HepG2 (cell line): ENCODE measurements around the gene ANKRD35. TPM values are rescaled to one million over a fixed set of nuclear protein-coding genes. Genes with fewer than 3 reads are reported as not detected.

Experiments used
- CBX2 ChIP-seq, 2 experiments: fragments of 200-600 bp in 1 of 2; sonication (generic); formaldehyde crosslinking in 1 of 2; IDR thresholded peaks; 2 replicates each; pipeline versions ENCODE4 v1.7.0 to v1.8.1; 2018 to 2022; ENCODE audit warnings: low read depth in 2 of 2, low read length in 1 of 2, mild to moderate bottlenecking in 1 of 2, missing genetic modification reagents in 1 of 2
- CBX5 ChIP-seq: sonication (generic); formaldehyde crosslinking; IDR thresholded peaks from 2 replicates; pipeline ENCODE4 v1.4.0; 2020; ENCODE audit warnings: missing genetic modification reagents, borderline replicate concordance
- CHD4 ChIP-seq: fragments of 200-600 bp; sonication (generic); IDR thresholded peaks from 2 replicates; pipeline ENCODE4 v1.7.0; 2017; ENCODE audit warnings: mild to moderate bottlenecking, low read length, borderline replicate concordance
- FOXA3 ChIP-seq: IDR thresholded peaks from 2 replicates; pipeline ENCODE4 v1.6.1; 2016; ENCODE audit warnings: missing genetic modification reagents, missing compliant biosample characterization
- HNF4A ChIP-seq: sonication (generic); formaldehyde crosslinking; IDR thresholded peaks from 2 replicates; pipeline ENCODE4 v1.4.0; 2020; ENCODE audit warnings: missing genetic modification reagents
- KAT8 ChIP-seq: IDR thresholded peaks from 2 replicates; pipeline ENCODE4 v1.6.1; 2016; ENCODE audit warnings: missing genetic modification reagents, missing compliant biosample characterization
- KLF11 ChIP-seq: IDR thresholded peaks from 2 replicates; pipeline ENCODE4 v1.6.1; 2016; ENCODE audit warnings: missing compliant biosample characterization
- NFE2L1 ChIP-seq: sonication (generic); formaldehyde crosslinking; IDR thresholded peaks from 2 replicates; pipeline ENCODE4 v1.4.0; 2020; ENCODE audit warnings: missing genetic modification reagents, mild to moderate bottlenecking, borderline replicate concordance
- NR2F1 ChIP-seq, 2 experiments: fragments of 450-650 bp in 1 of 2; formaldehyde crosslinking in 1 of 2; IDR thresholded peaks; 2 replicates each; pipeline versions ENCODE4 v1.5.0 to v1.6.1; 2016 to 2020; ENCODE audit warnings: mild to moderate bottlenecking in 1 of 2, missing compliant biosample characterization in 1 of 2, missing genetic modification reagents in 1 of 2, moderate library complexity in 1 of 2
- SKIL ChIP-seq: sonication (generic); formaldehyde crosslinking; IDR thresholded peaks from 2 replicates; pipeline ENCODE4 v1.8.0; 2022; ENCODE audit warnings: missing genetic modification reagents, mild to moderate bottlenecking, moderate library complexity, borderline replicate concordance
- SMC3 ChIP-seq: IDR thresholded peaks from 2 replicates; pipeline ENCODE4 v1.6.1; 2011; ENCODE audit warnings: low read length, improper control_type of control experiment
- TSC22D2 ChIP-seq: sonication (generic); formaldehyde crosslinking; IDR thresholded peaks from 2 replicates; pipeline ENCODE4 v1.5.1; 2020; ENCODE audit warnings: missing genetic modification reagents, mild to moderate bottlenecking, borderline replicate concordance
- ZNF12 ChIP-seq: sonication (generic); formaldehyde crosslinking; IDR thresholded peaks from 2 replicates; pipeline ENCODE4 v1.5.0; 2020; ENCODE audit warnings: missing genetic modification reagents
- ZNF138 ChIP-seq: sonication (generic); formaldehyde crosslinking; IDR thresholded peaks from 2 replicates; pipeline ENCODE4 v1.5.0; 2020; ENCODE audit warnings: mild to moderate bottlenecking, low read depth, missing genetic modification reagents
- ZNF180 ChIP-seq: sonication (generic); formaldehyde crosslinking; IDR thresholded peaks from 2 replicates; pipeline ENCODE4 v1.4.0; 2020; ENCODE audit warnings: low read depth, missing genetic modification reagents, borderline replicate concordance
- ZNF34 ChIP-seq: sonication (generic); formaldehyde crosslinking; IDR thresholded peaks from 2 replicates; pipeline ENCODE4 v1.4.0; 2020; ENCODE audit warnings: mild to moderate bottlenecking, missing genetic modification reagents, borderline replicate concordance
- ZNF468 ChIP-seq: sonication (generic); formaldehyde crosslinking; IDR thresholded peaks from 2 replicates; pipeline ENCODE4 v1.8.0; 2022; ENCODE audit warnings: mild to moderate bottlenecking, moderate library complexity, missing genetic modification reagents
- ZNF496 ChIP-seq: sonication (generic); formaldehyde crosslinking; IDR thresholded peaks from 2 replicates; pipeline ENCODE4 v1.8.1; 2023; ENCODE audit warnings: mild to moderate bottlenecking, moderate library complexity, missing genetic modification reagents; ENCODE audit not compliant: insufficient replicate concordance
- ZNF703 ChIP-seq: sonication (generic); formaldehyde crosslinking; IDR thresholded peaks from 2 replicates; pipeline ENCODE4 v1.5.1; 2020; ENCODE audit warnings: missing genetic modification reagents, mild to moderate bottlenecking, moderate library complexity, borderline replicate concordance
- ZNF737 ChIP-seq: sonication (generic); formaldehyde crosslinking; IDR thresholded peaks from 2 replicates; pipeline ENCODE4 v1.5.0; 2020; ENCODE audit warnings: missing genetic modification reagents, mild to moderate bottlenecking, borderline replicate concordance
- ZNF775 ChIP-seq: sonication (generic); formaldehyde crosslinking; IDR thresholded peaks from 2 replicates; pipeline ENCODE4 v1.4.0; 2020; ENCODE audit warnings: missing genetic modification reagents, mild to moderate bottlenecking, moderate library complexity, borderline replicate concordance
- polyA plus RNA-seq, 8 experiments: library from polyadenylated mRNA; depleted of rRNA in 3 of 8; stranded (reverse) in 7 of 8; unstranded in 1 of 8; fragments of >200 nt; fragmentation: Illumina TruSeq in 4 of 8; extraction: Trizol in 4 of 8; gene quantifications; 2 replicates each; pipeline versions ENCODE4 v1.2.1 to v1.2.3, GENCODE V29; 2011 to 2016; ENCODE audit warnings: low read depth in 4 of 8, missing spikeins in 1 of 8, mixed read lengths in 1 of 8; ENCODE audit not compliant: insufficient read depth in 1 of 8
- total RNA-seq, 5 experiments: library from RNA; depleted of rRNA; stranded (reverse); fragments of >200 nt; fragmentation: Illumina TruSeq; extraction: Trizol; gene quantifications; 2 replicates each; pipeline ENCODE4 v1.2.3, GENCODE V29; 2016; ENCODE audit warnings: low read depth in 1 of 5
- TF ChIP-seq, protein P1 (sequence below): sonication (generic); formaldehyde crosslinking; IDR thresholded peaks from 2 replicates; pipeline ENCODE4 v1.4.0; 2020; ENCODE audit warnings: missing genetic modification reagents
- TF ChIP-seq, protein P2 (sequence below): sonication (generic); formaldehyde crosslinking; IDR thresholded peaks from 2 replicates; pipeline ENCODE4 v1.4.0; 2020; ENCODE audit warnings: mild to moderate bottlenecking, missing genetic modification reagents
- TF ChIP-seq, protein P3 (sequence below): IDR thresholded peaks from 2 replicates; pipeline ENCODE4 v1.6.1; 2016; ENCODE audit warnings: low read depth, control low read depth

ANKRD35 gene
- total and polyA plus RNA-seq, 2 of the 13 experiments (the other 11 are each of a cell fraction or from before 2014, with no cell fraction given) = 0.02 TPM; not detected in 1

DNA sequence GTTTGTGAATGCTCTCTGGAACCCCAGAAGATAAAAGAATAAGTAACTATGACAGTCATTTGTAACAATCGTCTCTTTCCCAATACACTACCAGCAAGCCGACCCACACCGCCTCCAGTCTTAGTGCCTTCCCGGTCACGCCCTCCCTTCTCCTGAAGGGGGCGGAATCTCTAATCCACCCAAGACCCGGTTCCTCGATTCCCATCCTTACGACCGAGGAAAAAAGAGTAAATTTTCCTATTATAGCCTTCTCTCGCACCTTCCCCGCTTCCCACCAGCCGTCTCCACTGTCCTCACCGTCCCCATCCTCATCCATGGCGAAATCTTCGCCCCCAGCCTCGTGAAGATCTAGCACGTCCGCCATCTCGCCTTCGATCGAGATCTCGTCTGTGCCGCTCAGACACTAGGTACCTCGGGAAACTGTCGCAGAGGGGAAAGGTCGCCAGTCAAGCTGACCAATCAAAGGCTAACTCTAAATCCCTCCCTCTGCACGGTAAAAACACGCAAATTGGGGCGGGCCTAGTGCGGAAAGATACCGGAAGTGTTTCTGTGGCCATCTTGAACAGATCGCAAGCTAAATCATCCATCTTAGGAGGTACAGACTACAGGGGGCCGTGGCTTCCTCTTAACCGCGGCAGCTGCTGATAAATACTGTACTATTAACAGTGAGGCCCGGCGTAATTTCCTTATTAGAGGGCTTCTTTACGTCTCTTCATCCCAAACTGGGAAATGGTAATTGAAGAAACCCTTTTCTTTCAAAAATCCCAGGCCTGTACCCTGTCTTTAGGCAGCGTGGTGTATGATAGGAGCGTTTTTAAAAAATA lies 41.6 kb upstream of the ANKRD35 start, which contains the start of gene RBM8A (continued):
- TF ChIP-seq ZNF775 = no peak
- no peak; the same call in 1 of the 2 replicates for TF ChIP-seq TSC22D2
- TF ChIP-seq KAT8 (CRISPR knock-in tag) = peak; percentile 98
- TF ChIP-seq ZNF12 (CRISPR knock-in tag) = no peak
- 0 out of 2 replicates have a peak, but pooled peaks have one; percentile 24 for TF ChIP-seq SKIL (CRISPR knock-in tag)
- TF ChIP-seq ZNF468 (CRISPR knock-in tag) = no peak
- no peak for TF ChIP-seq CBX2 (IDR thresholded peaks at IDR 0.05; ENCODE audit: low read depth, low read length)
- no peak for TF ChIP-seq CBX2 (CRISPR knock-in tag; IDR thresholded peaks at IDR 0.05; ENCODE audit: low read depth)
- no peak for TF ChIP-seq ZNF496
- TF ChIP-seq, protein P1, sequence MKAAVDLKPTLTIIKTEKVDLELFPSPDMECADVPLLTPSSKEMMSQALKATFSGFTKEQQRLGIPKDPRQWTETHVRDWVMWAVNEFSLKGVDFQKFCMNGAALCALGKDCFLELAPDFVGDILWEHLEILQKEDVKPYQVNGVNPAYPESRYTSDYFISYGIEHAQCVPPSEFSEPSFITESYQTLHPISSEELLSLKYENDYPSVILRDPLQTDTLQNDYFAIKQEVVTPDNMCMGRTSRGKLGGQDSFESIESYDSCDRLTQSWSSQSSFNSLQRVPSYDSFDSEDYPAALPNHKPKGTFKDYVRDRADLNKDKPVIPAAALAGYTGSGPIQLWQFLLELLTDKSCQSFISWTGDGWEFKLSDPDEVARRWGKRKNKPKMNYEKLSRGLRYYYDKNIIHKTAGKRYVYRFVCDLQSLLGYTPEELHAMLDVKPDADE = no peak
- TF ChIP-seq ZNF34 (CRISPR knock-in tag) = no peak
- TF ChIP-seq CHD4 = no peak
- no peak; the same call in 1 of the 2 replicates for TF ChIP-seq FOXA3 (CRISPR knock-in tag)
- no peak for TF ChIP-seq ZNF180 (CRISPR knock-in tag)
- TF ChIP-seq SMC3 = no peak
- no peak for TF ChIP-seq NFE2L1 (CRISPR knock-in tag)
- peak in 1 of 2 experiments; percentile 6; a peak in 1 of 4 replicates for TF ChIP-seq NR2F1 (CRISPR knock-in tag; IDR thresholded peaks at IDR 0.05)
- peak; percentile 48; the same call in 1 of the 2 replicates for TF ChIP-seq CBX5 (CRISPR knock-in tag)
- TF ChIP-seq, protein P2, sequence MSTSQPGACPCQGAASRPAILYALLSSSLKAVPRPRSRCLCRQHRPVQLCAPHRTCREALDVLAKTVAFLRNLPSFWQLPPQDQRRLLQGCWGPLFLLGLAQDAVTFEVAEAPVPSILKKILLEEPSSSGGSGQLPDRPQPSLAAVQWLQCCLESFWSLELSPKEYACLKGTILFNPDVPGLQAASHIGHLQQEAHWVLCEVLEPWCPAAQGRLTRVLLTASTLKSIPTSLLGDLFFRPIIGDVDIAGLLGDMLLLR (CRISPR knock-in tag) = peak; percentile 85
- TF ChIP-seq HNF4A (CRISPR knock-in tag) = peak; percentile 19; the same call in 1 of the 2 replicates
- no peak for TF ChIP-seq KLF11 (CRISPR knock-in tag)
- TF ChIP-seq, protein P3, sequence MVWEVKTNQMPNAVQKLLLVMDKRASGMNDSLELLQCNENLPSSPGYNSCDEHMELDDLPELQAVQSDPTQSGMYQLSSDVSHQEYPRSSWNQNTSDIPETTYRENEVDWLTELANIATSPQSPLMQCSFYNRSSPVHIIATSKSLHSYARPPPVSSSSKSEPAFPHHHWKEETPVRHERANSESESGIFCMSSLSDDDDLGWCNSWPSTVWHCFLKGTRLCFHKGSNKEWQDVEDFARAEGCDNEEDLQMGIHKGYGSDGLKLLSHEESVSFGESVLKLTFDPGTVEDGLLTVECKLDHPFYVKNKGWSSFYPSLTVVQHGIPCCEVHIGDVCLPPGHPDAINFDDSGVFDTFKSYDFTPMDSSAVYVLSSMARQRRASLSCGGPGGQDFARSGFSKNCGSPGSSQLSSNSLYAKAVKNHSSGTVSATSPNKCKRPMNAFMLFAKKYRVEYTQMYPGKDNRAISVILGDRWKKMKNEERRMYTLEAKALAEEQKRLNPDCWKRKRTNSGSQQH = peak; percentile 49; the same call in 1 of the 2 replicates
- no peak for TF ChIP-seq ZNF703
- TF ChIP-seq ZNF737 (CRISPR knock-in tag) = no peak; the same call in 1 of the 2 replicates
- no peak for TF ChIP-seq ZNF138 (CRISPR knock-in tag)
